Left renal cortex interstitium (tissue), 4 donors: ENCODE data around the gene MKLN1. TPM values are rescaled to one million over a fixed set of nuclear protein-coding genes. Genes with fewer than 3 reads are reported as not detected.
"Not testable (repeated sequence)": the region's sequence is repeated elsewhere in the genome, so short reads cannot be mapped to it uniquely, and the experiment has no call there.

ENCODE experiments used
- DNase-seq, 4 donors: peaks; one replicate each; pipeline ENCODE4 v3.0.0-alpha.2; 2013; ENCODE audit warnings: low read depth in 4 of 4, low spot score in 2 of 4, missing footprints in 1 of 4
- polyA plus RNA-seq, 4 donors: library from polyadenylated mRNA; unstranded; fragments of 120-200 nt; gene quantifications; one replicate each; pipeline ENCODE4 v1.2.1, GENCODE V29; 2013; ENCODE audit not compliant: insufficient read length in 4 of 4

The MKLN1 gene
- polyA plus RNA-seq, 4 donors: 33.6 to 41.3 (median 38.7) TPM

GRCh38 chr7:131307627-131308026 lies 20.0 kb upstream of the MKLN1 start:
- no peak for DNase-seq

GRCh38 chr7:131312838-131313237 lies 14.8 kb upstream of the MKLN1 start:
- DNase-seq: no peak

GRCh38 chr7:131320603-131321002 lies 7.1 kb upstream of the MKLN1 start:
- no peak for DNase-seq

- DNase-seq: no peak
Measured at GRCh38 chr7:131321656-131322055, 6.0 kb upstream of the MKLN1 start.

- no peak for DNase-seq
Measured at GRCh38 chr7:131322061-131322460, 5.6 kb upstream of the MKLN1 start.

GRCh38 chr7:131322861-131323260 lies 4.8 kb upstream of the MKLN1 start:
- no peak for DNase-seq

GRCh38 chr7:131325179-131325840 lies 2.4 kb upstream of the MKLN1 start:
- no peak for DNase-seq

- DNase-seq: no peak
Measured at GRCh38 chr7:131326576-131326975, 1.1 kb upstream of the MKLN1 start.

- DNase-seq: peak in 2 of 4 donors; percentile 45 to 70
Measured at GRCh38 chr7:131327049-131327625, 539 bp upstream of the MKLN1 start.

GRCh38 chr7:131328377-131329175 lies 900 bp downstream of the MKLN1 start:
- DNase-seq: peak; percentile 32 to 68 (median 54)

- DNase-seq: peak in 1 of 4 donors; percentile 13
Measured at GRCh38 chr7:131329176-131329570, 1.5 kb downstream of the MKLN1 start.

GRCh38 chr7:131330299-131330698 lies 2.6 kb downstream of the MKLN1 start:
- no peak for DNase-seq

GRCh38 chr7:131331806-131332205 lies 4.1 kb downstream of the MKLN1 start:
- DNase-seq: no peak

GRCh38 chr7:131332729-131333128 lies 5.1 kb downstream of the MKLN1 start:
- DNase-seq: not testable (repeated sequence)

- DNase-seq: no peak
Measured at GRCh38 chr7:131335639-131336381, 8.1 kb downstream of the MKLN1 start.

- no peak for DNase-seq
Measured at GRCh38 chr7:131336956-131337355, 9.3 kb downstream of the MKLN1 start.

- DNase-seq: no peak
Measured at GRCh38 chr7:131338173-131338572, 10.5 kb downstream of the MKLN1 start.

- no peak for DNase-seq
Measured at GRCh38 chr7:131338691-131339390, 11.2 kb downstream of the MKLN1 start.

GRCh38 chr7:131341690-131342089 lies 14.0 kb downstream of the MKLN1 start:
- no peak for DNase-seq

GRCh38 chr7:131342864-131343442 lies 15.3 kb downstream of the MKLN1 start:
- no peak for DNase-seq
